Caco-2 (cell line): ENCODE measurements around the gene MRPS24. TPM values are rescaled to one million over a fixed set of nuclear protein-coding genes. Genes with fewer than 3 reads are reported as not detected.

ENCODE experiments used
- BruUV-seq: library from RNA; stranded (reverse); fragments of 400-500 nt; replicated peaks from 2 replicates; lab custom pipeline; 2021; lab: Mats Ljungman, UMichigan
- CTCF ChIA-PET: fragments of 300-600 bp; sonication (Branson Sonifier 250); formaldehyde crosslinking; loops from one replicate; lab custom pipeline; 2022; ENCODE audit warnings: antibody characterized with exemption; lab: Charles Lee
- POLR2A ChIA-PET: fragments of 300-600 bp; sonication (Branson Sonifier 250); formaldehyde crosslinking; loops from one replicate; lab custom pipeline; 2022; ENCODE audit warnings: antibody characterized with exemption; lab: Charles Lee
- DNase-seq, 2 experiments: peaks; one replicate each; pipeline versions ENCODE4 v3.0.0 to v3.0.0-alpha.2; 2020 to 2022
- H3K27me3 ChIP-seq: replicated peaks from 2 replicates; pipeline ENCODE4 v1.6.0; 2011; ENCODE audit warnings: low read length; ENCODE audit not compliant: control insufficient read depth, insufficient read depth
- H3K36me3 ChIP-seq: 2 replicates; pipeline ENCODE4 v1.5.1; 2011; ENCODE audit warnings: low read length; ENCODE audit not compliant: control insufficient read depth, insufficient read depth
- H3K4me1 ChIP-seq: fragments of 250-450 bp; sonication (Bioruptor Pico); 2 replicates; pipeline ENCODE4 v1.5.1; 2020; ENCODE audit warnings: mild to moderate bottlenecking
- H3K4me3 ChIP-seq: 2 replicates; pipeline ENCODE4 v1.5.1; 2011; ENCODE audit warnings: low read depth, mild to moderate bottlenecking, control low read depth, low read length
- H3K9me3 ChIP-seq: fragments of 250-450 bp; sonication (Bioruptor Pico); 2 replicates; pipeline ENCODE4 v1.5.1; 2020; ENCODE audit warnings: mild to moderate bottlenecking, moderate library complexity
- H3K27ac Mint-ChIP-seq: one replicate; pipeline ENCODE4 v1.8.0; 2022; ENCODE audit warnings: mixed read lengths; ENCODE audit not compliant: unreplicated experiment
- H3K27me3 Mint-ChIP-seq: one replicate; pipeline ENCODE4 v1.8.0; 2022; ENCODE audit warnings: mixed read lengths; ENCODE audit not compliant: insufficient read depth, unreplicated experiment
- H3K36me3 Mint-ChIP-seq: one replicate; pipeline ENCODE4 v1.8.0; 2022; ENCODE audit warnings: mild to moderate bottlenecking, mixed read lengths; ENCODE audit not compliant: insufficient read depth, unreplicated experiment
- H3K4me1 Mint-ChIP-seq: one replicate; pipeline ENCODE4 v1.8.0; 2022; ENCODE audit warnings: low read depth, mixed read lengths; ENCODE audit not compliant: unreplicated experiment
- H3K4me3 Mint-ChIP-seq: one replicate; pipeline ENCODE4 v1.8.0; 2022; ENCODE audit warnings: mild to moderate bottlenecking, moderate library complexity, mixed read lengths; ENCODE audit not compliant: unreplicated experiment
- H3K9me3 Mint-ChIP-seq: one replicate; pipeline ENCODE4 v1.8.0; 2022; ENCODE audit warnings: mixed read lengths; ENCODE audit not compliant: unreplicated experiment
- CTCF ChIP-seq, 2 experiments: fragments of 200-600 bp in 1 of 2; IDR thresholded peaks; 1 replicate in 1 of 2; 2 replicates in 1 of 2; pipeline versions ENCODE4 v1.5.1 to v1.8.0; 2011 to 2022; ENCODE audit warnings: antibody characterized with exemption in 1 of 2, control low read depth in 1 of 2, inconsistent platforms in 1 of 2, low read depth in 1 of 2, low read length in 1 of 2, mild to moderate bottlenecking in 1 of 2, moderate library complexity in 1 of 2; ENCODE audit not compliant: insufficient read depth in 1 of 2, severe bottlenecking in 1 of 2, unreplicated experiment in 1 of 2
- intact Hi-C: fragments of 100-400 bp; cut with micrococcal nuclease; formaldehyde crosslinking; loops from one replicate; pipeline ENCODE4 v1.10.0; 2022; ENCODE audit not compliant: unreplicated experiment
- total RNA-seq: library from RNA; stranded (reverse); gene quantifications from 2 replicates; pipeline ENCODE4 v1.2.3, GENCODE V29; 2022

Gene MRPS24
- total RNA-seq, 1 experiment from 2014 or later = 150 TPM

GRCh38 chr7:43847496-43847895 is 21.8 kb downstream of the MRPS24 start:
- no peaks in the 10 kb centered on the region for H3K27me3 ChIP-seq
- intact Hi-C loops = no loop called here
- no TSS peak for BruUV-seq
- H3K36me3 Mint-ChIP-seq = no peaks in the 10 kb centered on the region
- no peaks in the 10 kb centered on the region for H3K36me3 ChIP-seq
- DNase-seq = no peak
- ChIA-PET POLR2A (no interaction called here), CTCF (interaction anchor here (1.0 to 1.1 kb wide), 2 partner anchors 8 to 9 kb away, joined by 3 to 4 read pairs; no protein-coding TSS in a partner anchor)
- no peaks in the 10 kb centered on the region; the same call in 1 of the 2 replicates for H3K9me3 ChIP-seq
- H3K27me3 Mint-ChIP-seq = no peaks in the 10 kb centered on the region
- H3K4me3 Mint-ChIP-seq = no peak overlapping the region
- H3K4me3 ChIP-seq = no peak overlapping the region
- H3K27ac Mint-ChIP-seq = no peak overlapping the region
- no peaks in the 10 kb centered on the region for H3K9me3 Mint-ChIP-seq
- no peak for TF ChIP-seq CTCF (IDR thresholded peaks at IDR 0.05; ENCODE audit: insufficient read depth in 1 of 2, low read depth in 1 of 2, low read length in 1 of 2, severe bottlenecking in 1 of 2, unreplicated experiment in 1 of 2)
- H3K4me1 Mint-ChIP-seq = no peaks in the 10 kb centered on the region
- H3K4me1 ChIP-seq = no peaks in the 10 kb centered on the region

GRCh38 chr7:43844662-43845061 is 24.7 kb downstream of the MRPS24 start:
- BruUV-seq = no TSS peak
- Mint-ChIP-seq H3K4me1 (no peaks in the 10 kb centered on the region), H3K4me3 (no peak overlapping the region), H3K9me3 (no peaks in the 10 kb centered on the region), H3K27me3 (no peaks in the 10 kb centered on the region), H3K27ac (no peak overlapping the region), H3K36me3 (no peaks in the 10 kb centered on the region)
- Histone ChIP-seq H3K27me3 (no peaks in the 10 kb centered on the region), H3K36me3 (no peaks in the 10 kb centered on the region), H3K4me1 (no peaks in the 10 kb centered on the region), H3K4me3 (no peak overlapping the region), H3K9me3 (no peaks in the 10 kb centered on the region)
- no peak for DNase-seq
- POLR2A ChIA-PET = interaction anchor here (0.6 kb wide), 1 partner anchor 262 kb away, joined by 3 read pairs; the partner anchor contains the start of gene STK17A
- TF ChIP-seq CTCF (IDR thresholded peaks at IDR 0.05; ENCODE audit: insufficient read depth in 1 of 2, low read depth in 1 of 2, low read length in 1 of 2, severe bottlenecking in 1 of 2, unreplicated experiment in 1 of 2) = no peak
- CTCF ChIA-PET = no interaction called here
- intact Hi-C loops = no loop called here

GRCh38 chr7:43844257-43844656 is 25.1 kb downstream of the MRPS24 start:
- POLR2A ChIA-PET = interaction anchor here (0.6 kb wide), 1 partner anchor 262 kb away, joined by 3 read pairs; the partner anchor contains the start of gene STK17A
- Mint-ChIP-seq H3K4me3 (no peak overlapping the region), H3K9me3 (no peaks in the 10 kb centered on the region), H3K36me3 (no peaks in the 10 kb centered on the region), H3K27ac (no peak overlapping the region), H3K4me1 (no peaks in the 10 kb centered on the region), H3K27me3 (no peaks in the 10 kb centered on the region)
- no peak for DNase-seq
- H3K4me3 ChIP-seq = no peak overlapping the region
- H3K36me3 ChIP-seq = no peaks in the 10 kb centered on the region
- H3K9me3 ChIP-seq = no peaks in the 10 kb centered on the region
- BruUV-seq = no TSS peak
- H3K27me3 ChIP-seq = no peaks in the 10 kb centered on the region
- TF ChIP-seq CTCF (IDR thresholded peaks at IDR 0.05; ENCODE audit: insufficient read depth in 1 of 2, low read depth in 1 of 2, low read length in 1 of 2, severe bottlenecking in 1 of 2, unreplicated experiment in 1 of 2) = no peak
- intact Hi-C loops = no loop called here
- no peaks in the 10 kb centered on the region for H3K4me1 ChIP-seq
- CTCF ChIA-PET = no interaction called here
